ENCODE data around the gene PRKAR1B.

DNA sequence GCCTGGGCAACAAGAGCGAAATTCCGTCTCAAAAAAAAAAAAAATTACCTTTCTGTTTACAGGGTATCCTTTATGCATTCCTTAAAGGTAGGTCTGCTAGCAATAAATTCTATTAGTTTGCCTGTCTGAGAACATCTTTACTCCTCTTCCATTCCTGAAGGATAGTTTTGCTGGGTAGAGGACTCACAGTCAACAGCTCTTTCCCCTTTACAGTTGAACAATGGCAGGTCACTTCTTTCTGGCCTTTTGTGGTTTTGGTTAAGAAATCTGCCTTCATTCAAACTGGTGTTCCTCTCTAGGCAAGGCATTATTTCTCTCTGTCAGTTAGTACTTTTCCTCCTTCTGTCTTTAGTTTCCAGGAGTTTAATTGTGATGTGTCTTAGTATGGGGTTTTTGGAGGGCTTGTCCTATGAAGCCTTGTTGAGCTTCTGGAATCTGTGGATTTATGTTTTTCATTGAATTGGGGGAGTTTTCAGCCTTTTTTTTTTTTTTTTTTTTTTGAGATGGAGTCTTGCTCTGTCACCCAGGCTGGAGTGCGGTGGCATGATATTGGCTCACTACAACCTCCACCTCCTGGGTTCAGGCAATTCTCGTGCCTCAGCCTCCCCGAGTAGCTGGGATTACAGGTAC lies 5.3 kb downstream of the PRKAR1B start:
- no peak for TF ChIP-seq ZNF777 (tag by site-specific recombination; IDR thresholded peaks at IDR 0.05; ENCODE audit: borderline replicate concordance)
- no peak for TF ChIP-seq ZNF175 (tag by site-specific recombination; IDR thresholded peaks at IDR 0.05)
- TF ChIP-seq, protein P1, sequence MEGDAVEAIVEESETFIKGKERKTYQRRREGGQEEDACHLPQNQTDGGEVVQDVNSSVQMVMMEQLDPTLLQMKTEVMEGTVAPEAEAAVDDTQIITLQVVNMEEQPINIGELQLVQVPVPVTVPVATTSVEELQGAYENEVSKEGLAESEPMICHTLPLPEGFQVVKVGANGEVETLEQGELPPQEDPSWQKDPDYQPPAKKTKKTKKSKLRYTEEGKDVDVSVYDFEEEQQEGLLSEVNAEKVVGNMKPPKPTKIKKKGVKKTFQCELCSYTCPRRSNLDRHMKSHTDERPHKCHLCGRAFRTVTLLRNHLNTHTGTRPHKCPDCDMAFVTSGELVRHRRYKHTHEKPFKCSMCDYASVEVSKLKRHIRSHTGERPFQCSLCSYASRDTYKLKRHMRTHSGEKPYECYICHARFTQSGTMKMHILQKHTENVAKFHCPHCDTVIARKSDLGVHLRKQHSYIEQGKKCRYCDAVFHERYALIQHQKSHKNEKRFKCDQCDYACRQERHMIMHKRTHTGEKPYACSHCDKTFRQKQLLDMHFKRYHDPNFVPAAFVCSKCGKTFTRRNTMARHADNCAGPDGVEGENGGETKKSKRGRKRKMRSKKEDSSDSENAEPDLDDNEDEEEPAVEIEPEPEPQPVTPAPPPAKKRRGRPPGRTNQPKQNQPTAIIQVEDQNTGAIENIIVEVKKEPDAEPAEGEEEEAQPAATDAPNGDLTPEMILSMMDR (tag by site-specific recombination; IDR thresholded peaks at IDR 0.05) = no peak
- no peak for TF ChIP-seq KLF7 (tag by site-specific recombination; IDR thresholded peaks at IDR 0.05; ENCODE audit: borderline replicate concordance)
- TF ChIP-seq, protein P2, sequence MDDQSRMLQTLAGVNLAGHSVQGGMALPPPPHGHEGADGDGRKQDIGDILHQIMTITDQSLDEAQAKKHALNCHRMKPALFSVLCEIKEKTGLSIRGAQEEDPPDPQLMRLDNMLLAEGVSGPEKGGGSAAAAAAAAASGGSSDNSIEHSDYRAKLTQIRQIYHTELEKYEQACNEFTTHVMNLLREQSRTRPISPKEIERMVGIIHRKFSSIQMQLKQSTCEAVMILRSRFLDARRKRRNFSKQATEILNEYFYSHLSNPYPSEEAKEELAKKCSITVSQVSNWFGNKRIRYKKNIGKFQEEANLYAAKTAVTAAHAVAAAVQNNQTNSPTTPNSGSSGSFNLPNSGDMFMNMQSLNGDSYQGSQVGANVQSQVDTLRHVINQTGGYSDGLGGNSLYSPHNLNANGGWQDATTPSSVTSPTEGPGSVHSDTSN (CRISPR knock-in tag; IDR thresholded peaks at IDR 0.05) = no peak
- TF ChIP-seq ZNF292 (tag by site-specific recombination; IDR thresholded peaks at IDR 0.05; ENCODE audit: borderline replicate concordance, low read depth) = no peak
- TF ChIP-seq, protein P3, sequence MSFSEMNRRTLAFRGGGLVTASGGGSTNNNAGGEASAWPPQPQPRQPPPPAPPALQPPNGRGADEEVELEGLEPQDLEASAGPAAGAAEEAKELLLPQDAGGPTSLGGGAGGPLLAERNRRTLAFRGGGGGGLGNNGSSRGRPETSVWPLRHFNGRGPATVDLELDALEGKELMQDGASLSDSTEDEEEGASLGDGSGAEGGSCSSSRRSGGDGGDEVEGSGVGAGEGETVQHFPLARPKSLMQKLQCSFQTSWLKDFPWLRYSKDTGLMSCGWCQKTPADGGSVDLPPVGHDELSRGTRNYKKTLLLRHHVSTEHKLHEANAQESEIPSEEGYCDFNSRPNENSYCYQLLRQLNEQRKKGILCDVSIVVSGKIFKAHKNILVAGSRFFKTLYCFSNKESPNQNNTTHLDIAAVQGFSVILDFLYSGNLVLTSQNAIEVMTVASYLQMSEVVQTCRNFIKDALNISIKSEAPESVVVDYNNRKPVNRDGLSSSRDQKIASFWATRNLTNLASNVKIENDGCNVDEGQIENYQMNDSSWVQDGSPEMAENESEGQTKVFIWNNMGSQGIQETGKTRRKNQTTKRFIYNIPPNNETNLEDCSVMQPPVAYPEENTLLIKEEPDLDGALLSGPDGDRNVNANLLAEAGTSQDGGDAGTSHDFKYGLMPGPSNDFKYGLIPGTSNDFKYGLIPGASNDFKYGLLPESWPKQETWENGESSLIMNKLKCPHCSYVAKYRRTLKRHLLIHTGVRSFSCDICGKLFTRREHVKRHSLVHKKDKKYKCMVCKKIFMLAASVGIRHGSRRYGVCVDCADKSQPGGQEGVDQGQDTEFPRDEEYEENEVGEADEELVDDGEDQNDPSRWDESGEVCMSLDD (tag by site-specific recombination; IDR thresholded peaks at IDR 0.05) = no peak
- TF ChIP-seq ZNF514 (tag by site-specific recombination; IDR thresholded peaks at IDR 0.05) = no peak
- TF ChIP-seq, protein P4, sequence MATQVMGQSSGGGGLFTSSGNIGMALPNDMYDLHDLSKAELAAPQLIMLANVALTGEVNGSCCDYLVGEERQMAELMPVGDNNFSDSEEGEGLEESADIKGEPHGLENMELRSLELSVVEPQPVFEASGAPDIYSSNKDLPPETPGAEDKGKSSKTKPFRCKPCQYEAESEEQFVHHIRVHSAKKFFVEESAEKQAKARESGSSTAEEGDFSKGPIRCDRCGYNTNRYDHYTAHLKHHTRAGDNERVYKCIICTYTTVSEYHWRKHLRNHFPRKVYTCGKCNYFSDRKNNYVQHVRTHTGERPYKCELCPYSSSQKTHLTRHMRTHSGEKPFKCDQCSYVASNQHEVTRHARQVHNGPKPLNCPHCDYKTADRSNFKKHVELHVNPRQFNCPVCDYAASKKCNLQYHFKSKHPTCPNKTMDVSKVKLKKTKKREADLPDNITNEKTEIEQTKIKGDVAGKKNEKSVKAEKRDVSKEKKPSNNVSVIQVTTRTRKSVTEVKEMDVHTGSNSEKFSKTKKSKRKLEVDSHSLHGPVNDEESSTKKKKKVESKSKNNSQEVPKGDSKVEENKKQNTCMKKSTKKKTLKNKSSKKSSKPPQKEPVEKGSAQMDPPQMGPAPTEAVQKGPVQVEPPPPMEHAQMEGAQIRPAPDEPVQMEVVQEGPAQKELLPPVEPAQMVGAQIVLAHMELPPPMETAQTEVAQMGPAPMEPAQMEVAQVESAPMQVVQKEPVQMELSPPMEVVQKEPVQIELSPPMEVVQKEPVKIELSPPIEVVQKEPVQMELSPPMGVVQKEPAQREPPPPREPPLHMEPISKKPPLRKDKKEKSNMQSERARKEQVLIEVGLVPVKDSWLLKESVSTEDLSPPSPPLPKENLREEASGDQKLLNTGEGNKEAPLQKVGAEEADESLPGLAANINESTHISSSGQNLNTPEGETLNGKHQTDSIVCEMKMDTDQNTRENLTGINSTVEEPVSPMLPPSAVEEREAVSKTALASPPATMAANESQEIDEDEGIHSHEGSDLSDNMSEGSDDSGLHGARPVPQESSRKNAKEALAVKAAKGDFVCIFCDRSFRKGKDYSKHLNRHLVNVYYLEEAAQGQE (tag by site-specific recombination; IDR thresholded peaks at IDR 0.05) = no peak
- TF ChIP-seq YY1 (tag by site-specific recombination; IDR thresholded peaks at IDR 0.05) = no peak
- TF ChIP-seq MYNN (tag by site-specific recombination; IDR thresholded peaks at IDR 0.05; ENCODE audit: borderline replicate concordance) = no peak
- TF ChIP-seq ZNF830 (tag by site-specific recombination; IDR thresholded peaks at IDR 0.05; ENCODE audit: low read depth) = no peak
